SK-N-SH (cell line): ENCODE results near the gene NRIP1. TPM values are rescaled to one million over a fixed set of nuclear protein-coding genes. Genes with fewer than 3 reads are reported as not detected.

Experiments
- CTCF ChIA-PET: fragments of 300-600, 350-600 bp; formaldehyde crosslinking; extraction: SDS; loops from one replicate; lab custom pipeline; 2021; lab: Yijun Ruan, JAX
- POLR2A ChIA-PET: fragments of 350-600 bp; sonication (Branson Sonifier 250); formaldehyde crosslinking; extraction: SDS; loops from one replicate; lab custom pipeline; 2020; ENCODE audit warnings: antibody characterized with exemption, inconsistent platforms; lab: Yijun Ruan, JAX
- DNase-seq: peaks from one replicate; pipeline ENCODE4 v3.0.0; 2012
- H2AFZ ChIP-seq: fragments of 200-600 bp; sonication (generic); 2 replicates; pipeline ENCODE4 v1.8.1; 2016; ENCODE audit warnings: antibody characterized with exemption, mild to moderate bottlenecking, low read depth
- H3F3A ChIP-seq: fragments of 200-600 bp; sonication (generic); replicated peaks from 2 replicates; pipeline ENCODE3; 2016; ENCODE audit warnings: antibody characterized with exemption, mild to moderate bottlenecking; ENCODE audit not compliant: insufficient read depth
- H3K27ac ChIP-seq, 2 experiments: fragments of 200-500 bp in 1 of 2; fragments of 200-600 bp in 1 of 2; sonication (Bioruptor generic) in 1 of 2; sonication (generic), shearing (Covaris generic) in 1 of 2; 2 replicates each; pipeline versions ENCODE4 v1.5.1 to v1.6.1; 2014 to 2016; ENCODE audit warnings: low read depth in 2 of 2, inconsistent platforms in 1 of 2, low read length in 1 of 2, mild to moderate bottlenecking in 1 of 2, mixed read lengths in 1 of 2
- H3K27me3 ChIP-seq: fragments of 200-600 bp; sonication (generic), shearing (Covaris generic); 2 replicates; pipeline ENCODE4 v1.6.1; 2016; ENCODE audit warnings: mixed run types; ENCODE audit not compliant: insufficient read depth
- H3K36me3 ChIP-seq, 2 experiments: fragments of 200-500 bp in 1 of 2; fragments of 200-600 bp in 1 of 2; sonication (Bioruptor generic) in 1 of 2; sonication (generic) in 1 of 2; replicated peaks in 1 of 2; 2 replicates each; pipeline versions ENCODE3 to v1.5.1; 2014 to 2016; ENCODE audit warnings: low read length in 1 of 2, mild to moderate bottlenecking in 1 of 2; ENCODE audit not compliant: insufficient read depth in 2 of 2, control insufficient read depth in 1 of 2
- H3K4me1 ChIP-seq, 2 experiments: fragments of 200-500 bp in 1 of 2; fragments of 200-600 bp in 1 of 2; sonication (Bioruptor generic) in 1 of 2; sonication (generic), shearing (Covaris generic) in 1 of 2; 2 replicates each; pipeline versions ENCODE4 v1.5.1 to v1.6.1; 2014 to 2016; ENCODE audit warnings: low read depth in 1 of 2, low read length in 1 of 2, mixed run types in 1 of 2; ENCODE audit not compliant: insufficient read depth in 2 of 2, control insufficient read depth in 1 of 2
- H3K4me2 ChIP-seq: fragments of 200-600 bp; sonication (generic), shearing (Covaris generic); 2 replicates; pipeline ENCODE4 v1.6.1; 2017; ENCODE audit warnings: mixed run types
- H3K4me3 ChIP-seq, 2 experiments: fragments of 200-500 bp in 1 of 2; fragments of 200-600 bp in 1 of 2; sonication (Bioruptor generic) in 1 of 2; sonication (generic), shearing (Covaris generic) in 1 of 2; 2 replicates each; pipeline versions ENCODE4 v1.5.1 to v1.8.1; 2014 to 2016; ENCODE audit warnings: low read depth in 2 of 2, inconsistent platforms in 1 of 2, low read length in 1 of 2, mild to moderate bottlenecking in 1 of 2, mixed read lengths in 1 of 2, moderate library complexity in 1 of 2
- H3K79me2 ChIP-seq: fragments of 200-600 bp; sonication (generic); 2 replicates; pipeline ENCODE4 v1.8.1; 2017; ENCODE audit warnings: mild to moderate bottlenecking; ENCODE audit not compliant: insufficient read depth
- H3K9ac ChIP-seq: fragments of 200-600 bp; sonication (generic); 2 replicates; pipeline ENCODE4 v1.6.1; 2017; ENCODE audit warnings: mixed run types
- H3K9me2 ChIP-seq: fragments of 200-600 bp; sonication (generic); 2 replicates; pipeline ENCODE4 v1.6.1; 2017; ENCODE audit warnings: mixed run types
- H3K9me3 ChIP-seq: fragments of 200-600 bp; sonication (generic); 2 replicates; pipeline ENCODE4 v1.6.1; 2017; ENCODE audit warnings: mixed run types, mild to moderate bottlenecking, moderate library complexity
- H4K20me1 ChIP-seq: fragments of 200-600 bp; sonication (generic); 2 replicates; pipeline ENCODE4 v1.6.1; 2017; ENCODE audit warnings: mild to moderate bottlenecking, mixed run types; ENCODE audit not compliant: insufficient read depth
- ELF1 ChIP-seq: IDR thresholded peaks from 2 replicates; pipeline ENCODE4 v1.4.0; 2012
- EZH2phosphoT487 ChIP-seq: fragments of 200-600 bp; sonication (generic); IDR thresholded peaks from 2 replicates; pipeline ENCODE4 v1.6.1; 2017; ENCODE audit warnings: low read depth, mixed run types, mild to moderate bottlenecking, antibody characterized with exemption, moderate library complexity, borderline replicate concordance
- FOSL2 ChIP-seq: IDR thresholded peaks from 2 replicates; pipeline ENCODE4 v1.4.0; 2012; ENCODE audit warnings: low read depth, mild to moderate bottlenecking, moderate library complexity, borderline replicate concordance
- FOXM1 ChIP-seq: IDR thresholded peaks from 2 replicates; pipeline ENCODE4 v1.4.0; 2012; ENCODE audit warnings: low read depth, mild to moderate bottlenecking
- GATA2 ChIP-seq: sonication (generic); formaldehyde crosslinking; IDR thresholded peaks from 2 replicates; pipeline ENCODE4 v1.5.0; 2020; ENCODE audit warnings: mild to moderate bottlenecking, missing genetic modification reagents
- JUND ChIP-seq: IDR thresholded peaks from 2 replicates; pipeline ENCODE4 v1.4.0; 2012
- MEF2A ChIP-seq: IDR thresholded peaks from 2 replicates; pipeline ENCODE4 v1.4.0; 2012; ENCODE audit warnings: low read depth, borderline replicate concordance
- MXI1 ChIP-seq: IDR thresholded peaks from 2 replicates; pipeline ENCODE4 v1.6.1; 2012; ENCODE audit warnings: mild to moderate bottlenecking, low read depth, low read length, improper control_type of control experiment
- NFIC ChIP-seq: IDR thresholded peaks from 2 replicates; pipeline ENCODE4 v1.4.0; 2012; ENCODE audit warnings: borderline replicate concordance
- POLR2AphosphoS5 ChIP-seq: IDR thresholded peaks from 2 replicates; pipeline ENCODE4 v1.6.1; 2012; ENCODE audit warnings: low read depth, low read length
- RFX5 ChIP-seq: IDR thresholded peaks from 2 replicates; pipeline ENCODE4 v1.6.1; 2012; ENCODE audit warnings: mild to moderate bottlenecking, improper control_type of control experiment, low read length
- SIN3A ChIP-seq: IDR thresholded peaks from 2 replicates; pipeline ENCODE4 v1.6.1; 2012; ENCODE audit warnings: low read depth, mild to moderate bottlenecking, low read length, moderate library complexity, borderline replicate concordance
- SMC3 ChIP-seq: IDR thresholded peaks from 2 replicates; pipeline ENCODE4 v1.6.1; 2012; ENCODE audit warnings: low read depth, low read length, improper control_type of control experiment
- TAF1 ChIP-seq: IDR thresholded peaks from 2 replicates; pipeline ENCODE4 v1.6.1; 2012; ENCODE audit warnings: low read depth, mild to moderate bottlenecking, low read length, moderate library complexity, borderline replicate concordance
- YY1 ChIP-seq: IDR thresholded peaks from 2 replicates; pipeline ENCODE4 v1.4.0; 2012; ENCODE audit warnings: low read depth, mild to moderate bottlenecking
- WGBS: methylation state at CpG from one replicate; pipeline ENCODE4 v1.1.6; 2017; ENCODE audit warnings: low lambda C conversion rate; 5-methylcytosine and 5-hydroxymethylcytosine counted together
- polyA plus RNA-seq, 3 experiments: library from polyadenylated mRNA; depleted of rRNA; stranded (reverse); fragments of >200 nt; gene quantifications; 2 replicates each; pipeline ENCODE4 v1.2.3, GENCODE V29; 2012
- TF ChIP-seq, protein P1 (sequence below): IDR thresholded peaks from 2 replicates; pipeline ENCODE4 v1.6.1; 2012; ENCODE audit warnings: mild to moderate bottlenecking, low read depth, low read length, moderate library complexity
- TF ChIP-seq, protein P2 (sequence below): IDR thresholded peaks from 2 replicates; pipeline ENCODE4 v1.4.0; 2012; ENCODE audit warnings: low read depth
- TF ChIP-seq, protein P3 (sequence below): fragments of 150-350 bp; IDR thresholded peaks from 2 replicates; pipeline ENCODE4 v1.6.1; 2016; ENCODE audit warnings: mild to moderate bottlenecking, low read depth, low read length
- TF ChIP-seq, protein P4 (sequence below): fragments of 200-600 bp; sonication (generic); IDR thresholded peaks from 2 replicates; pipeline ENCODE4 v1.6.1; 2017; ENCODE audit warnings: antibody characterized with exemption, mild to moderate bottlenecking, moderate library complexity

NRIP1 gene
- polyA plus RNA-seq, 1 of the 3 experiments (the other 2 are of a cell fraction), result 0.02 TPM

DNA sequence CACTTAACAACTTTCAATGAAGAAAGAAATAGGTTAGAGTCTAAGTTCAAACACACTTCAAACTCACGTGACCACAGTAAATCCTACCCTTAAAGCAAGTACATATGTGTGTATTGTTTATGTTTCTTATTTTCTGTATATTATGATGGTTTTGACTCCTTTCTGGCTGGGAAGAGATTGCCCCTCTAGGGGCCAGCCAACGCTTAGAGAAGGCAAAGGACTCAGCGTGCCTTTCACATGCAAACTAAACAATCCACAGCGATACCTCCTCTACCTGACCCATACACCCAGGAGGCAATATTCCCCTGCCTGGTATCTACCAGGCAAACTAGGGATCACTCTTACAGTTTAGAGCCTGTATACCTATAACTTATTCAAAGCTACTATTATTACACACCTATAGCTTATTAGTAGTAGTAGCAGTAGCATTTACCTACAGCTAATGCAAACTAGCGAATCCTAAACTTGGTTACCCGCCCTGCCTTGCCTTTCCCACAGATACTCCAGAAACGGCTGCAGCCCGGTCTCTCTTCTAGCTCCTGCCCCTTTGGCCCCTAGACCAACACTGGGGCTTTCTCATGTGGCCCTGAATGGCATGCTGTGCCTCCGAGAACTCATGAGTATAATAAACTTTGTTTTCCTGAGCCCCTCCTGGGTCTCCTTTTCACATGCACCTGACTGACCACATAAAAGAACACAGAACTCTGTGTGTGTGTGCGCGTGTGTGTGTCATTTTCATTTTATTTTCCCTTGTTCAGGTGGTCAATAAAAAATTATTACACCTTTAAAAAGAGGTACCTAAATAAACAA is 14.0 kb downstream of the NRIP1 start:
- POLR2A ChIA-PET, result no interaction called here
- no peaks in the 10 kb centered on the region; the same call in 1 of the 2 replicates for H4K20me1 ChIP-seq
- 12% methylated on average over 11 of the region's 11 CpGs for WGBS

More for the DNA sequence above, 14.0 kb downstream of the NRIP1 start:
- Histone ChIP-seq H3F3A (no peaks in the 10 kb centered on the region), H3K79me2 (no peaks in the 10 kb centered on the region), H3K36me3 (no peaks in the 10 kb centered on the region), H3K9me2 (no peaks in the 10 kb centered on the region), H3K4me1 (no peaks in the 10 kb centered on the region; a peak in 1 of 4 replicates), H3K9ac (no peak overlapping the region), H3K4me3 (no peak overlapping the region), H3K27ac (no peak overlapping the region), H3K27me3 (peaks cover 22% of the 10 kb centered on the region; the same call in 1 of the 2 replicates), H3K4me2 (no peak overlapping the region), H3K9me3 (no peaks in the 10 kb centered on the region)
- no peak for DNase-seq
- CTCF ChIA-PET, result no interaction called here
- TF ChIP-seq MXI1, result no peak
- no peak for TF ChIP-seq NFIC
- no peak for TF ChIP-seq FOSL2
- TF ChIP-seq GATA2 (CRISPR knock-in tag), result no peak
- no peak for TF ChIP-seq FOXM1
- no peak for TF ChIP-seq YY1
- no peak for TF ChIP-seq TAF1
- no peak for TF ChIP-seq MEF2A
- no peak for TF ChIP-seq SIN3A
- no peak for TF ChIP-seq SMC3
- TF ChIP-seq, protein P1, sequence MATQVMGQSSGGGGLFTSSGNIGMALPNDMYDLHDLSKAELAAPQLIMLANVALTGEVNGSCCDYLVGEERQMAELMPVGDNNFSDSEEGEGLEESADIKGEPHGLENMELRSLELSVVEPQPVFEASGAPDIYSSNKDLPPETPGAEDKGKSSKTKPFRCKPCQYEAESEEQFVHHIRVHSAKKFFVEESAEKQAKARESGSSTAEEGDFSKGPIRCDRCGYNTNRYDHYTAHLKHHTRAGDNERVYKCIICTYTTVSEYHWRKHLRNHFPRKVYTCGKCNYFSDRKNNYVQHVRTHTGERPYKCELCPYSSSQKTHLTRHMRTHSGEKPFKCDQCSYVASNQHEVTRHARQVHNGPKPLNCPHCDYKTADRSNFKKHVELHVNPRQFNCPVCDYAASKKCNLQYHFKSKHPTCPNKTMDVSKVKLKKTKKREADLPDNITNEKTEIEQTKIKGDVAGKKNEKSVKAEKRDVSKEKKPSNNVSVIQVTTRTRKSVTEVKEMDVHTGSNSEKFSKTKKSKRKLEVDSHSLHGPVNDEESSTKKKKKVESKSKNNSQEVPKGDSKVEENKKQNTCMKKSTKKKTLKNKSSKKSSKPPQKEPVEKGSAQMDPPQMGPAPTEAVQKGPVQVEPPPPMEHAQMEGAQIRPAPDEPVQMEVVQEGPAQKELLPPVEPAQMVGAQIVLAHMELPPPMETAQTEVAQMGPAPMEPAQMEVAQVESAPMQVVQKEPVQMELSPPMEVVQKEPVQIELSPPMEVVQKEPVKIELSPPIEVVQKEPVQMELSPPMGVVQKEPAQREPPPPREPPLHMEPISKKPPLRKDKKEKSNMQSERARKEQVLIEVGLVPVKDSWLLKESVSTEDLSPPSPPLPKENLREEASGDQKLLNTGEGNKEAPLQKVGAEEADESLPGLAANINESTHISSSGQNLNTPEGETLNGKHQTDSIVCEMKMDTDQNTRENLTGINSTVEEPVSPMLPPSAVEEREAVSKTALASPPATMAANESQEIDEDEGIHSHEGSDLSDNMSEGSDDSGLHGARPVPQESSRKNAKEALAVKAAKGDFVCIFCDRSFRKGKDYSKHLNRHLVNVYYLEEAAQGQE, result no peak
- TF ChIP-seq EZH2phosphoT487, result no peak
- no peak for TF ChIP-seq JUND
- TF ChIP-seq, protein P2, sequence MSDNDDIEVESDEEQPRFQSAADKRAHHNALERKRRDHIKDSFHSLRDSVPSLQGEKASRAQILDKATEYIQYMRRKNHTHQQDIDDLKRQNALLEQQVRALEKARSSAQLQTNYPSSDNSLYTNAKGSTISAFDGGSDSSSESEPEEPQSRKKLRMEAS, result no peak
- TF ChIP-seq, protein P3, sequence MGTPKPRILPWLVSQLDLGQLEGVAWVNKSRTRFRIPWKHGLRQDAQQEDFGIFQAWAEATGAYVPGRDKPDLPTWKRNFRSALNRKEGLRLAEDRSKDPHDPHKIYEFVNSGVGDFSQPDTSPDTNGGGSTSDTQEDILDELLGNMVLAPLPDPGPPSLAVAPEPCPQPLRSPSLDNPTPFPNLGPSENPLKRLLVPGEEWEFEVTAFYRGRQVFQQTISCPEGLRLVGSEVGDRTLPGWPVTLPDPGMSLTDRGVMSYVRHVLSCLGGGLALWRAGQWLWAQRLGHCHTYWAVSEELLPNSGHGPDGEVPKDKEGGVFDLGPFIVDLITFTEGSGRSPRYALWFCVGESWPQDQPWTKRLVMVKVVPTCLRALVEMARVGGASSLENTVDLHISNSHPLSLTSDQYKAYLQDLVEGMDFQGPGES, result no peak
- no peak for TF ChIP-seq ELF1
- no peak for TF ChIP-seq RFX5
- TF ChIP-seq, protein P4, sequence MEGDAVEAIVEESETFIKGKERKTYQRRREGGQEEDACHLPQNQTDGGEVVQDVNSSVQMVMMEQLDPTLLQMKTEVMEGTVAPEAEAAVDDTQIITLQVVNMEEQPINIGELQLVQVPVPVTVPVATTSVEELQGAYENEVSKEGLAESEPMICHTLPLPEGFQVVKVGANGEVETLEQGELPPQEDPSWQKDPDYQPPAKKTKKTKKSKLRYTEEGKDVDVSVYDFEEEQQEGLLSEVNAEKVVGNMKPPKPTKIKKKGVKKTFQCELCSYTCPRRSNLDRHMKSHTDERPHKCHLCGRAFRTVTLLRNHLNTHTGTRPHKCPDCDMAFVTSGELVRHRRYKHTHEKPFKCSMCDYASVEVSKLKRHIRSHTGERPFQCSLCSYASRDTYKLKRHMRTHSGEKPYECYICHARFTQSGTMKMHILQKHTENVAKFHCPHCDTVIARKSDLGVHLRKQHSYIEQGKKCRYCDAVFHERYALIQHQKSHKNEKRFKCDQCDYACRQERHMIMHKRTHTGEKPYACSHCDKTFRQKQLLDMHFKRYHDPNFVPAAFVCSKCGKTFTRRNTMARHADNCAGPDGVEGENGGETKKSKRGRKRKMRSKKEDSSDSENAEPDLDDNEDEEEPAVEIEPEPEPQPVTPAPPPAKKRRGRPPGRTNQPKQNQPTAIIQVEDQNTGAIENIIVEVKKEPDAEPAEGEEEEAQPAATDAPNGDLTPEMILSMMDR, result no peak
- TF ChIP-seq POLR2AphosphoS5, result no peak
- TF ChIP-seq, all 33 proteins: peak for 0
- no peak overlapping the region for H2AFZ ChIP-seq
